ENCODE data around the gene PHAF1.

PHAF1 gene

DNA sequence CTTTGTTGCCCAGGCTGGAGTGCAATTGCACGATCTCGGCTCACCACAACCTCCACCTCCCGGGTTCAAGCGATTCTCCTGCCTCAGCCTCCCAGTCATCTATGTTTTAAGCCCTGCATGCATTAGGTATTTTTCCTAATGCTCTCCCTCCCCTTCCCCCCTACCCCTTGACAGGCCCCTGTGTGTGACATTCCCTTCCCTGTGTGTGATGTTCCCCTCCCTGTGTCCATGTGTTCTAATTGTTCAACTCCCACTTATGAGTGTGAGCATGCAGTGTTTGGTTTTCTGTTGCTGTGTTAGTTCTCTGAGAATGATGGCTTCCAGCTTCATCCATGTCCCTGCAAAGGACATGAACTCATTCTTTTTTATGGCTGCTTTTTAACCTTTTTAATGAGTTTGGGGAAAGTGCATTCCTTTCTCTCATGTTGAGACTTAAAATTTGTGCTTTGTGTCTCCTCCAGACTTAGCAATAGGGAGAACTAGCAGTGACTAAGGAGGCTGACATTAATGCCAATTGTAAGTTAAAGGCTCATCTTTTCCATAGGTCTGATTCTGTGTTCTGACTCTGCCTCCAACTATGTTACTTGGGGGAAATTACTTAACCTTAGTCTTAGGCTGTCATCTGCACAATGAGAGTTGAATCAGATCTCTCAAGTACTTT, 17.7 kb upstream of the PHAF1 start:
- peaks cover 15% of the 10 kb centered on the region for H3K4me1 Mint-ChIP-seq (ENCODE audit: low read depth)
- no peaks in the 10 kb centered on the region for H3K27me3 Mint-ChIP-seq
- peak overlapping the region; percentile 90 for H3K27ac Mint-ChIP-seq
- no peak for DNase-seq
- H3K9me3 Mint-ChIP-seq = no peaks in the 10 kb centered on the region
- H3K36me3 Mint-ChIP-seq (ENCODE audit: low read depth) = peaks cover 52% of the 10 kb centered on the region
- H3K4me3 Mint-ChIP-seq = no peak overlapping the region

- H3K36me3 Mint-ChIP-seq (ENCODE audit: low read depth) = peaks cover 49% of the 10 kb centered on the region
- no peak overlapping the region for H3K4me3 Mint-ChIP-seq
- peak overlapping the region; percentile 47 for H3K27ac Mint-ChIP-seq
Measured at GRCh38 chr16:67093098-67093726, 16.5 kb upstream of the PHAF1 start.

GRCh38 chr16:67098599-67098998, 11.1 kb upstream of the PHAF1 start:
- Mint-ChIP-seq H3K4me1 (ENCODE audit: low read depth) (peaks cover 12% of the 10 kb centered on the region), H3K9me3 (no peaks in the 10 kb centered on the region), H3K4me3 (no peak overlapping the region), H3K27me3 (no peaks in the 10 kb centered on the region), H3K27ac (no peak overlapping the region), H3K36me3 (ENCODE audit: low read depth) (peaks cover 55% of the 10 kb centered on the region)
- DNase-seq = no peak

More at GRCh38 chr16:67093098-67093726, 16.5 kb upstream of the PHAF1 start:
- DNase-seq = no peak
- H3K9me3 Mint-ChIP-seq = no peaks in the 10 kb centered on the region
- H3K27me3 Mint-ChIP-seq = no peaks in the 10 kb centered on the region
- peaks cover 12% of the 10 kb centered on the region for H3K4me1 Mint-ChIP-seq (ENCODE audit: low read depth)

DNA sequence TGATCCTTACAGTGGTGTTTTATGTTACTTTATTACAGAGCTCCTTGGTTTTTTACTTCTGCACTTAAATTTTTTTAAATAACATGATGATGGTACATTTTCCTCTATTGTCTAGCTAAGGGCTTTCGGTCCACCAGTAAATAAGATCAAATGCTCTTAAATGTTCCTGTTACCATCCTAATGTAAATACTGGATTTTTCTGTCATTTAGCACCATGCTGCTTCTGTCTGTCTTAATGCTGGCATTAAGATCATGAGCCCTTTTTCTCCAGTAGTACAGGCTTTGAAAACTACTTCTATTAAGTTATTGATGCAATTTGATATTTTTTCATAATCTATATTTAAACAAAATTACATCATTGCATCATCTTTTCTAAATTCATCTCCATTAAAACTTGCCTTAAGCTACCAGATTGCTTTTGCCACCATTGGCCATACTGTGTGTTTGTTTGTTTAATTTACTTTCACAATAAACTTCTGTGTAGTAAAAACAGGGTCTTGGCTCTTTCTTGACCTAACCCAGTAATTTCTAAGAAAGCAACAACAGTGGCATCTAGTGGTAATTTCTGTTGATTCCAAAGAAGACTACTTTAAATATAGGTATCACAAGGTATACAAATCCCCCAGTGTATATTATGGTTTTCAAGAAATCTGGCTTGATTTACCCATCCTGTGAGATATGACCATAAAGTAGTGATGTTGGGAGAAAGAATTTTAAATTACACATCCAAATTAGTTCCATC, 9.0 kb upstream of the PHAF1 start:
- Mint-ChIP-seq H3K9me3 (no peaks in the 10 kb centered on the region), H3K27ac (peak overlapping the region; percentile 84)
- no peak for DNase-seq

GRCh38 chr16:67101311-67102082, 8.2 kb upstream of the PHAF1 start:
- H3K4me3 Mint-ChIP-seq = no peak overlapping the region
- peaks cover 12% of the 10 kb centered on the region for H3K4me1 Mint-ChIP-seq (ENCODE audit: low read depth)
- no peaks in the 10 kb centered on the region for H3K9me3 Mint-ChIP-seq
- H3K27ac Mint-ChIP-seq = peak overlapping the region; percentile 84
- no peak for DNase-seq
- no peaks in the 10 kb centered on the region for H3K27me3 Mint-ChIP-seq
- peaks cover 46% of the 10 kb centered on the region for H3K36me3 Mint-ChIP-seq (ENCODE audit: low read depth)

More for the DNA sequence above, 9.0 kb upstream of the PHAF1 start:
- no peaks in the 10 kb centered on the region for H3K27me3 Mint-ChIP-seq
- peaks cover 12% of the 10 kb centered on the region for H3K4me1 Mint-ChIP-seq (ENCODE audit: low read depth)
- no peak overlapping the region for H3K4me3 Mint-ChIP-seq
- H3K36me3 Mint-ChIP-seq (ENCODE audit: low read depth) = peaks cover 46% of the 10 kb centered on the region

DNA sequence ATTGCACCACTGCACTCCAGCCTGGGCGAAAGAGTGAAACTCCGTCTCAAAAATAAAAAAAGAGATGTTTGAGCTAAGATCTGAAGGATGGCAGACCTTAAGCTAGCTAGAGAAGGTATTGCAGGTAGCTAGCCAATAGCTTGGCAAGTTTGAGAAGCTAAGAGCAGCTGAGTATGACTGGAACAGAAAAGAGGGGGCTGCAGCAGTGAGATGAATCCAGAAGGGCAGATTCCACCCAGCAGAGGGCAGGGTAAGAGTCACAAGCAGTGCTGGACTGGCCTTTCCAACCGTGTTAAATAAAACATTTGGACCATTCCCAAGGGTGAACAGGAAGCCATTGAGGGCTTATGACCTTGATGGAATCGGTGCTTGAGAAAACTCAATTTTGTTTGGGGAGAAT, 5.7 kb upstream of the PHAF1 start:
- DNase-seq = no peak
- no peaks in the 10 kb centered on the region for H3K9me3 Mint-ChIP-seq
- peaks cover 14% of the 10 kb centered on the region for H3K4me1 Mint-ChIP-seq (ENCODE audit: low read depth)
- no peak overlapping the region for H3K27ac Mint-ChIP-seq
- peaks cover 32% of the 10 kb centered on the region for H3K36me3 Mint-ChIP-seq (ENCODE audit: low read depth)
- no peak overlapping the region for H3K4me3 Mint-ChIP-seq
- H3K27me3 Mint-ChIP-seq = no peaks in the 10 kb centered on the region

DNA sequence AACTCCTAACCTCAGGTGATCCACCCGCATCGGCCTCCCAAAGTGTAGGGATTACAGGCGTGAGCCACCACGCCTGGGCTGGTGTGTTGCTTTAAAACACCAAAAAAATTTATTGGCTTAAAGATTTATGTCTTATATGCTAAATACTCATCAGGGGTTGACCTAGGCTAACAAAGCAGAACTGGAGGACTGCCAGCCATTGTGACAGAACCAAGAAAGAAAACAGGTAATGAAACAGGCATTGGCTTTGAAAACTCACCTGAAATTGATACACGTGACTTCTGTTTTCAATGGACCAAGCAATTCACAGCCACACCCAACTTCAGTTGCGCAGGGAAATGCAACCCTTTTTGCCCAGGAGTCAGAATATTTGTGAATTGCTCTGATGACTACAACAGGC, 4.9 kb upstream of the PHAF1 start:
- Mint-ChIP-seq H3K27ac (peak overlapping the region; percentile 57), H3K4me1 (ENCODE audit: low read depth) (peaks cover 21% of the 10 kb centered on the region), H3K36me3 (ENCODE audit: low read depth) (peaks cover 28% of the 10 kb centered on the region), H3K4me3 (no peak overlapping the region), H3K27me3 (no peaks in the 10 kb centered on the region), H3K9me3 (no peaks in the 10 kb centered on the region)
- DNase-seq = no peak

DNA sequence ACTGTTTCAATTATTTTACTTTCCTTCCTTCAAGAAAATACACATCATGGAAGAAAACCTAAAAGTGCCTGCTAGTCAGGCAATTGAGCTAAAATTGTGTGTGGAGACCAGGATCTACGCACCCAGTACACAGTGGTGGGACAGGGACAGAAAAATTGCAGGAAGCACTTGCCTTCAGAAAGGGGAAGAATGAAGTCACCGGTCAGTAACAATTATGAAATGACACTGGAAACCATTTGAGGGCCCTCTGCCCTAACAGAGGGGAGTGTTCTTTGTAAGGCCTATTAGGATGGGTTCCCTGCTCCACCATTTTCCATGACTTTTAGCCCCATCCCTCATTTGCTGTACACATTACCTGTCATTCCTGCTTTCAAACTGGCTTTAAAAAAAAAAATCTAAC, 4.5 kb upstream of the PHAF1 start:
- DNase-seq = no peak
- Mint-ChIP-seq H3K4me1 (ENCODE audit: low read depth) (peaks cover 21% of the 10 kb centered on the region), H3K9me3 (no peaks in the 10 kb centered on the region), H3K4me3 (no peak overlapping the region), H3K27me3 (no peaks in the 10 kb centered on the region), H3K27ac (no peak overlapping the region), H3K36me3 (ENCODE audit: low read depth) (peaks cover 28% of the 10 kb centered on the region)

- DNase-seq = no peak
- Mint-ChIP-seq H3K4me3 (no peak overlapping the region), H3K9me3 (no peaks in the 10 kb centered on the region), H3K27me3 (no peaks in the 10 kb centered on the region), H3K36me3 (ENCODE audit: low read depth) (peaks cover 24% of the 10 kb centered on the region), H3K4me1 (ENCODE audit: low read depth) (peaks cover 21% of the 10 kb centered on the region), H3K27ac (no peak overlapping the region)
Measured at GRCh38 chr16:67105881-67106280, 3.9 kb upstream of the PHAF1 start.

DNA sequence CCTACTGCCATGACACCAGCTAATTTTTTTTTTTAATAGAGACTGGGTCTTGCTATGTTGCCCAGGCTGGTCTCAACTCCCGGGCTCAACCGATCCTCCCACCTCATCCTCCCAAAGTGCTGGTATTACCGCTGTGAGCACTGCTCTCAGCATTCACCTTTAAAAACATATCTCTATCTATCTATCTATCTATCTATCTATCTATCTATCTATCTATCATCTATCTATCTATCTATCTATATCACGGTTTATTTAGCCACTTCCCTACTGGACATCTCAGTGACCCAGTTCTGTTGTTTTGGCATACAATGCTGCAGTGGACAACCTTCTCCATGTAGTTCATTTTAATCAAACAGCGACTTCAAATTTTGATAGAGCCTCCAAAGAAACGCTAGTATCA, 1.3 kb upstream of the PHAF1 start:
- H3K27ac Mint-ChIP-seq = no peak overlapping the region
- DNase-seq = no peak
- H3K4me1 Mint-ChIP-seq (ENCODE audit: low read depth) = peaks cover 32% of the 10 kb centered on the region
- no peaks in the 10 kb centered on the region for H3K27me3 Mint-ChIP-seq
- no peaks in the 10 kb centered on the region for H3K9me3 Mint-ChIP-seq
- H3K4me3 Mint-ChIP-seq = no peak overlapping the region
- H3K36me3 Mint-ChIP-seq (ENCODE audit: low read depth) = peaks cover 28% of the 10 kb centered on the region

DNA sequence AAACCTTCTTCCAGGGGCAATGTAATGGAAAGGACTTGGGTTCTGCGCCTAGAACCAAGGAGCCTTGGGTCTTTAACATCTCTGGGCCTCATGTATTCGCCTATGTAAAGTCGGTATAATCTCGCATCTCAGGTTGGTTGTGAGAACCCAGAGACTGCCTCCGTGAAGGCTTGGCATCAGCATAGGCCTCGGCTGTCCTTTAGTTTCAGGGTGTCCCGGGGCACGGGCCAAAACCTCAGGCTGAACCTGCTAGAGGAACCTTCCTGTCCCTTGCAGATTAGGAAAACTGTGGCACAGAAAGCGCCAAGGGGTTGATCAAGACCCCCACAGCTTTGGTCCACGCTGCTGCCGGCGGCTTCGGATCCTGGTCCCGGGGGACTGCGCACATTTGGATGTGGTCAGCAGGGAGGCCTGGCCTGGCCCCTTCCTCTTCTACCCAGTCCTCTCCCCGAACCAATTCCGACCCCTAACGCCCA, 772 bp upstream of the PHAF1 start:
- H3K9me3 Mint-ChIP-seq = no peaks in the 10 kb centered on the region
- no peak for DNase-seq
- peaks cover 35% of the 10 kb centered on the region for H3K4me1 Mint-ChIP-seq (ENCODE audit: low read depth)
- H3K27ac Mint-ChIP-seq = peak overlapping the region; percentile 90
- H3K27me3 Mint-ChIP-seq = no peaks in the 10 kb centered on the region
- peak overlapping the region; percentile 95 for H3K4me3 Mint-ChIP-seq
- H3K36me3 Mint-ChIP-seq (ENCODE audit: low read depth) = peaks cover 32% of the 10 kb centered on the region

- H3K4me1 Mint-ChIP-seq (ENCODE audit: low read depth) = peaks cover 51% of the 10 kb centered on the region
- no peaks in the 10 kb centered on the region for H3K27me3 Mint-ChIP-seq
- H3K9me3 Mint-ChIP-seq = no peaks in the 10 kb centered on the region
- H3K36me3 Mint-ChIP-seq (ENCODE audit: low read depth) = peaks cover 55% of the 10 kb centered on the region
- H3K27ac Mint-ChIP-seq = peak overlapping the region; percentile 23
- peak overlapping the region; percentile 95 for H3K4me3 Mint-ChIP-seq
- no peak for DNase-seq
Measured at GRCh38 chr16:67111951-67112444, 2.3 kb downstream of the PHAF1 start.

GRCh38 chr16:67112591-67113399, 3.1 kb downstream of the PHAF1 start:
- Mint-ChIP-seq H3K4me3 (no peak overlapping the region), H3K9me3 (no peaks in the 10 kb centered on the region), H3K36me3 (ENCODE audit: low read depth) (peaks cover 58% of the 10 kb centered on the region), H3K27me3 (no peaks in the 10 kb centered on the region), H3K4me1 (ENCODE audit: low read depth) (peaks cover 51% of the 10 kb centered on the region), H3K27ac (no peak overlapping the region)
- DNase-seq = no peak

Data from activated T-cell treated with anti-CD3 and anti-CD28 coated beads, Interleukin-2, amount 50 U/mL, for 24 hours (primary cell).